Measurements from ENCODE around the gene GTSE1.

DNA sequence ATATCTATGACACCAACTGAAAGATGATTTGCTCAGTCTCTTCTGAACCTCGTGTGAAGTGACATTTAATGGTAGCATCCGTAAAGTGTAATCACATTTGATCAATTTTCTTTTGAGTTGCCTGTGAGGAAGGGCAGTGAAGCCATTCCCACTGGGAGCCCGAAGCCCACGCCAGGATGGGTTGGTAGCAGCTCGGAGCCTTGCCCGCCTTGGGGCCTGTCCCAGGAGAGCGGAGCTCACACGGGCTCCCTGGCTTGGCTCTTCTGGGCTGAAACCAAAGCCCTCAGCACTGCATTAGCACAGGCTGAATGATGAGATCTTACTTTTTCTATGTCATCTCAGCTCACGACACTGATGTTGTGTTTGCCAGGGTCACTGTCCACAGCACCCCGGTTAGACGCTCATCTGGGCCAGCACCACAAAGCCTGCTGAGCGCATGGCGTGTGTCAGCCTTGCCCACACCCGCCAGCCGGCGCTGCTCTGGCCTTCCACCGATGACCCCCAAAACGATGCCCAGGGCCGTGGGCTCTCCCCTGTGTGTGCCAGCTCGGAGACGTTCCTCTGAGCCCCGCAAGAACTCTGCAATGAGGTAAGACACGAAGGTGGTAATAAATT lies 29.5 kb downstream of the GTSE1 start:
- TF ChIP-seq, protein P1, sequence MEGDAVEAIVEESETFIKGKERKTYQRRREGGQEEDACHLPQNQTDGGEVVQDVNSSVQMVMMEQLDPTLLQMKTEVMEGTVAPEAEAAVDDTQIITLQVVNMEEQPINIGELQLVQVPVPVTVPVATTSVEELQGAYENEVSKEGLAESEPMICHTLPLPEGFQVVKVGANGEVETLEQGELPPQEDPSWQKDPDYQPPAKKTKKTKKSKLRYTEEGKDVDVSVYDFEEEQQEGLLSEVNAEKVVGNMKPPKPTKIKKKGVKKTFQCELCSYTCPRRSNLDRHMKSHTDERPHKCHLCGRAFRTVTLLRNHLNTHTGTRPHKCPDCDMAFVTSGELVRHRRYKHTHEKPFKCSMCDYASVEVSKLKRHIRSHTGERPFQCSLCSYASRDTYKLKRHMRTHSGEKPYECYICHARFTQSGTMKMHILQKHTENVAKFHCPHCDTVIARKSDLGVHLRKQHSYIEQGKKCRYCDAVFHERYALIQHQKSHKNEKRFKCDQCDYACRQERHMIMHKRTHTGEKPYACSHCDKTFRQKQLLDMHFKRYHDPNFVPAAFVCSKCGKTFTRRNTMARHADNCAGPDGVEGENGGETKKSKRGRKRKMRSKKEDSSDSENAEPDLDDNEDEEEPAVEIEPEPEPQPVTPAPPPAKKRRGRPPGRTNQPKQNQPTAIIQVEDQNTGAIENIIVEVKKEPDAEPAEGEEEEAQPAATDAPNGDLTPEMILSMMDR (IDR thresholded peaks at IDR 0.05) = no peak
- no peak for TF ChIP-seq EZH2 (IDR thresholded peaks at IDR 0.05; ENCODE audit: borderline replicate concordance, insufficient read depth, low read depth, low read length, poor library complexity, severe bottlenecking)

Measured in B cell (primary cell).